Raji (cell line): ENCODE results near the gene PLAA.

ENCODE experiments used
- POLR2A ChIP-seq: IDR thresholded peaks from 2 replicates; pipeline ENCODE4 v1.6.1; 2011; ENCODE audit warnings: low read depth, low read length, control low read depth; ENCODE audit not compliant: insufficient read depth

The PLAA gene

GRCh38 chr9:26888271-26888670 is 58.8 kb downstream of the PLAA start:
- TF ChIP-seq POLR2A = no peak

GRCh38 chr9:26882154-26882553 is 64.9 kb downstream of the PLAA start:
- TF ChIP-seq POLR2A = no peak

GRCh38 chr9:26880262-26880661 is 66.8 kb downstream of the PLAA start:
- no peak for TF ChIP-seq POLR2A

GRCh38 chr9:26870292-26870691 is 76.8 kb downstream of the PLAA start:
- TF ChIP-seq POLR2A = no peak

GRCh38 chr9:26863074-26863473 is 84.0 kb downstream of the PLAA start:
- no peak for TF ChIP-seq POLR2A

- TF ChIP-seq POLR2A = no peak
Observed at GRCh38 chr9:26856413-26857032, 90.5 kb downstream of the PLAA start.
